Measurements from ENCODE around the gene NKAPL.

The NKAPL gene

GRCh38 chr6:28215425-28215824, 43.7 kb upstream of the NKAPL start:
- H3K27me3 ChIP-seq (replicated peaks): no peaks in the 10 kb centered on the region
- H3K36me3 ChIP-seq (replicated peaks): no peaks in the 10 kb centered on the region
- TF ChIP-seq CTCF (IDR thresholded peaks at IDR 0.05; ENCODE audit: low read depth, low read length, missing control alignments): no peak
- no peak overlapping the region for H3K27ac ChIP-seq
- DNase-seq: no peak
- H3K4me3 ChIP-seq (ENCODE audit: low read depth, low read length): peak overlapping the region; percentile 12
- in situ Hi-C loops (cut with HindIII; ENCODE audit: low pct_ligation_motif_present, low sequenced_read_pairs): no loop called here

DNA sequence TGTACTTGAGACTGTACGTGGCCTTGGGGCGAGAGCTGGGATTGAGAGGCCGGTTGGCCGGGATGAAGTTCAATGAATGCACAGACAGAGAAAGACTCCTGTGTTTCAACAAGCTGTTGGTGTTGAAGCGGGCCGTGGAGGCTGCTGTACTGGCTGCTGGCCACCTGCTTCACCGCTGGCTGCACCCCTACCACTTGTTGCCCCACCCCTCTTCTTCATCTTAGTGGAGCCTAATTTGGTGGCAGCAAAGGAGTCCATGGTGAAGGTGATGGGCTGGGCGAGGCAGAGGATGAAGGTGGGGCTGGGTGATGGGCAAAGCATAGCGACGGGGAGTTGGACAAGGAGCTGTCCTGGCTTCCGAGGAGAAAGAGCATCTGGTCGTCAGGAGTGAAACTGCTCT, 41.2 kb upstream of the NKAPL start:
- DNase-seq: no peak
- in situ Hi-C loops (cut with HindIII; ENCODE audit: low pct_ligation_motif_present, low sequenced_read_pairs): no loop called here
- H3K4me3 ChIP-seq (ENCODE audit: low read depth, low read length): no peak overlapping the region
- H3K36me3 ChIP-seq (replicated peaks): no peaks in the 10 kb centered on the region
- no peaks in the 10 kb centered on the region for H3K27me3 ChIP-seq (replicated peaks)
- H3K27ac ChIP-seq: no peak overlapping the region
- no peak for TF ChIP-seq CTCF (IDR thresholded peaks at IDR 0.05; ENCODE audit: low read depth, low read length, missing control alignments)

DNA sequence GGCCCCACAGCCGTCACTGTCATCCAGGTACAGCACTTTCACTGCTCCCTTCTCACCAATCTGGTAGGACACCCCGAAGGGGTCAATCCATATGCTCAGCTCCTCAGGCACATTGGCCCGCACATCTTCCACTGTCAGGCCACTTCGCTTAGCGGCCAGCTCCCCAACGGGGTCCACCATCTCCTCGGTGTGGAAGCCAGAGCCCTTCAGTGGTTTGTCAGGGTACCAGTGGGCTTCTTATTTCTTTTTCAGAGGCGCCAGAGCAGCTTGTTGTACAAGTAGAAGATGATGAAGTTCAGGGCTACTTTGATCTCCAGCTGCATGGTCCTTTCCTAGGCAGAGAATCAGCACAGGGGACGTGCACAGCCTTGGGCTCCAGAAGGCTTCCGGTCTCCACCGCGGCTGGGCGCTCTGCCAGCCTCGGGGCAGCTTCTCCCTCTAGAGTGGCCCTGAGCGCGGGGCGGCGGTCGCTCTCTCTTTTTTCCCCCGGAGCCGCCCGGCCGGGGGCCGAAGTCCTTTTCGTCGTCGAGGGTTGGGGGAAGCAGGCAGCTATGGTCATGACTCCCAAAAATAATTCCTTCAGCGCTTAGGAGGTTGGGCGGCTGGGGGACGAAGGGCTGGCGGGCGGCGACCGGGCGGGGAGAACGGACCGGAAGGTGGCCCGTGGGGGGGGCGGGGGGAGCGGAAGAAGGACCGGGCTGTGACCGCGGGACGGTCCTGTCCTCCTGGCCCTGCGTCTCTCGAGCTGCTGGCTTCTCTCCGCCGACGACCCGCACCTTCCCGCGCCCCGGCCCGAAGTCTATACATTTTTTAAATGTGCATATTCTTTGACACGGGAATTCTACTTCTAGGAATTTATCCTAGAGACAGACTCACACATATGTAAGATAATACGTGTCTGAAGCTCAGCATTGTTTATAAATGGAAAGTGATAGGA, 40.5 kb upstream of the NKAPL start:
- Histone ChIP-seq H3K4me3 (ENCODE audit: low read depth, low read length) (peak overlapping the region; percentile 60), H3K36me3 (replicated peaks) (no peaks in the 10 kb centered on the region), H3K27me3 (replicated peaks) (no peaks in the 10 kb centered on the region), H3K27ac (no peak overlapping the region)
- DNase-seq: peak; percentile 37
- in situ Hi-C loops (cut with HindIII; ENCODE audit: low pct_ligation_motif_present, low sequenced_read_pairs): no loop called here
- no peak for TF ChIP-seq CTCF (IDR thresholded peaks at IDR 0.05; ENCODE audit: low read depth, low read length, missing control alignments)

- no peak overlapping the region for H3K27ac ChIP-seq
- no peak overlapping the region for H3K4me3 ChIP-seq (ENCODE audit: low read depth, low read length)
- H3K27me3 ChIP-seq (replicated peaks): no peaks in the 10 kb centered on the region
- no peak for TF ChIP-seq CTCF (IDR thresholded peaks at IDR 0.05; ENCODE audit: low read depth, low read length, missing control alignments)
- in situ Hi-C loops (cut with HindIII; ENCODE audit: low pct_ligation_motif_present, low sequenced_read_pairs): no loop called here
- DNase-seq: no peak
- H3K36me3 ChIP-seq (replicated peaks): no peaks in the 10 kb centered on the region
Observed at GRCh38 chr6:28220257-28221133, 38.6 kb upstream of the NKAPL start.

- in situ Hi-C loops (cut with HindIII; ENCODE audit: low pct_ligation_motif_present, low sequenced_read_pairs): no loop called here
- H3K4me3 ChIP-seq (ENCODE audit: low read depth, low read length): peak overlapping the region; percentile 86
- H3K27me3 ChIP-seq (replicated peaks): no peaks in the 10 kb centered on the region
- no peak for DNase-seq
- TF ChIP-seq CTCF (IDR thresholded peaks at IDR 0.05; ENCODE audit: low read depth, low read length, missing control alignments): no peak
- peaks cover 22% of the 10 kb centered on the region for H3K36me3 ChIP-seq (replicated peaks)
- H3K27ac ChIP-seq: peak overlapping the region; percentile 38
Observed at GRCh38 chr6:28224131-28225055, 34.7 kb upstream of the NKAPL start.

Data from brain microvascular endothelial cell (primary cell).